SU-DHL-6 (cell line): ENCODE results near the gene SOX5.
"Not testable (repeated sequence)": the region's sequence is repeated elsewhere in the genome, so short reads cannot be mapped to it uniquely, and the experiment has no call there.

Experiments
- H2AFZ ChIP-seq: fragments of 200-600 bp; sonication (generic); 2 replicates; pipeline ENCODE4 v1.6.1; 2014; ENCODE audit warnings: low read depth, mild to moderate bottlenecking, moderate library complexity, mixed read lengths, antibody characterized with exemption, low read length; ENCODE audit not compliant: severe bottlenecking
- H3F3A ChIP-seq: fragments of 200-600 bp; shearing (Covaris generic); 2 replicates; pipeline ENCODE4 v1.6.0; 2016; ENCODE audit warnings: antibody characterized with exemption, mild to moderate bottlenecking; ENCODE audit not compliant: insufficient read depth
- H3K27ac ChIP-seq: fragments of 200-600 bp; sonication (generic); 2 replicates; pipeline ENCODE4 v1.5.1; 2016; ENCODE audit warnings: low read depth, mild to moderate bottlenecking, low read length, moderate library complexity, mixed read lengths
- H3K27me3 ChIP-seq: fragments of 200-600 bp; sonication (generic), shearing (Covaris generic); 2 replicates; pipeline ENCODE4 v1.6.0; 2014; ENCODE audit warnings: mild to moderate bottlenecking, low read length
- H3K36me3 ChIP-seq: fragments of 200-600 bp; sonication (generic); 2 replicates; pipeline ENCODE4 v1.6.1; 2014; ENCODE audit warnings: mild to moderate bottlenecking, low read length, mixed read lengths
- H3K4me2 ChIP-seq: fragments of 300-600, 200-600 bp; shearing (Covaris generic), sonication (generic); 2 replicates; pipeline ENCODE4 v1.6.0; 2014; ENCODE audit warnings: low read length, low read depth, mild to moderate bottlenecking; ENCODE audit not compliant: poor library complexity, severe bottlenecking
- H3K4me3 ChIP-seq: fragments of 200-600 bp; sonication (generic); 2 replicates; pipeline ENCODE4 v1.5.1; 2014; ENCODE audit warnings: antibody characterized with exemption, low read length, mild to moderate bottlenecking, mixed read lengths; ENCODE audit not compliant: insufficient read depth, poor library complexity, severe bottlenecking
- H3K79me2 ChIP-seq: fragments of 200-600 bp; sonication (generic); 2 replicates; pipeline ENCODE4 v1.6.1; 2014; ENCODE audit warnings: mild to moderate bottlenecking, low read length, moderate library complexity; ENCODE audit not compliant: insufficient read depth
- H3K9ac ChIP-seq: fragments of 200-600 bp; sonication (generic); 2 replicates; pipeline ENCODE4 v1.7.0; 2014; ENCODE audit warnings: mild to moderate bottlenecking, low read length
- H3K9me2 ChIP-seq: fragments of 200-600 bp; sonication (generic); replicated peaks from 2 replicates; pipeline ENCODE4 v1.6.1; 2014; ENCODE audit warnings: low read length; ENCODE audit not compliant: insufficient read depth
- H3K9me3 ChIP-seq: fragments of 200-600 bp; sonication (generic); 2 replicates; pipeline ENCODE4 v1.6.1; 2014; ENCODE audit warnings: low read length, mixed read lengths; ENCODE audit not compliant: insufficient read depth
- H4K20me1 ChIP-seq: fragments of 200-600 bp; sonication (generic); 2 replicates; pipeline ENCODE4 v1.6.1; 2014; ENCODE audit warnings: low read depth, mild to moderate bottlenecking, antibody characterized with exemption, low read length, moderate library complexity, mixed read lengths
- EZH2phosphoT487 ChIP-seq: fragments of 200-600 bp; sonication (generic), shearing (Covaris generic); conservative IDR thresholded peaks from 2 replicates; pipeline ENCODE4 v1.6.1; 2018; ENCODE audit warnings: mild to moderate bottlenecking, antibody characterized with exemption, low read length, moderate library complexity, mixed read lengths
- TF ChIP-seq, protein P1 (sequence below): fragments of 200-600 bp; sonication (generic); IDR thresholded peaks from one replicate; pipeline ENCODE4 v1.5.1; 2017; ENCODE audit warnings: antibody characterized with exemption, mild to moderate bottlenecking, low read length, moderate library complexity; ENCODE audit not compliant: insufficient read depth, poor library complexity, severe bottlenecking

Gene SOX5

DNA sequence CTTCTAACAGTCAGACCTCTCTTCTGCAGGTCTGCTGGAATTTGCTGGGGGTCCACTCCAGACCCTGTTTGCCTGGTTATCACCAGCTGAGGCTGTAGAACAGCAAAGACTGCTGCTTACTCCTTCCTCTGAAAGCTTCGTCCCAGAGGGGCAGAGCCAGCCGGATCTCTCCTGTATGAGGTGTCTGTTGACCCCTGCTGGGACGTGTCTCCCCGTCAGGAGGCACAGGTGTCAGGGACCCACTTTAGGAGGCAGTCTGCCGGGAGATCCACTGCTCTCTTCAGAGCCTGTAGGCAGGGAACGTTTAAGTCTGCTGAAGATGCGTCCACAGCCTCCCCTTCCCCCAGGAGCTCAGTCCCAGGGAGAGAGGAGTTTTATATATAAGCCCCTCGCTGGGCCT is 125.1 kb downstream of the SOX5 start:
- Histone ChIP-seq H2AFZ (no peak overlapping the region), H3K4me2 (no peak overlapping the region), H3K79me2 (no peaks in the 10 kb centered on the region), H3K9me2 (no peaks in the 10 kb centered on the region), H3K9ac (no peak overlapping the region), H3K27me3 (no peaks in the 10 kb centered on the region), H3K27ac (no peak overlapping the region), H3K36me3 (no peaks in the 10 kb centered on the region), H3K4me3 (no peak overlapping the region), H3F3A (no peaks in the 10 kb centered on the region), H3K9me3 (no peaks in the 10 kb centered on the region), H4K20me1 (no peaks in the 10 kb centered on the region)
- TF ChIP-seq EZH2phosphoT487 = no peak
- TF ChIP-seq, protein P1, sequence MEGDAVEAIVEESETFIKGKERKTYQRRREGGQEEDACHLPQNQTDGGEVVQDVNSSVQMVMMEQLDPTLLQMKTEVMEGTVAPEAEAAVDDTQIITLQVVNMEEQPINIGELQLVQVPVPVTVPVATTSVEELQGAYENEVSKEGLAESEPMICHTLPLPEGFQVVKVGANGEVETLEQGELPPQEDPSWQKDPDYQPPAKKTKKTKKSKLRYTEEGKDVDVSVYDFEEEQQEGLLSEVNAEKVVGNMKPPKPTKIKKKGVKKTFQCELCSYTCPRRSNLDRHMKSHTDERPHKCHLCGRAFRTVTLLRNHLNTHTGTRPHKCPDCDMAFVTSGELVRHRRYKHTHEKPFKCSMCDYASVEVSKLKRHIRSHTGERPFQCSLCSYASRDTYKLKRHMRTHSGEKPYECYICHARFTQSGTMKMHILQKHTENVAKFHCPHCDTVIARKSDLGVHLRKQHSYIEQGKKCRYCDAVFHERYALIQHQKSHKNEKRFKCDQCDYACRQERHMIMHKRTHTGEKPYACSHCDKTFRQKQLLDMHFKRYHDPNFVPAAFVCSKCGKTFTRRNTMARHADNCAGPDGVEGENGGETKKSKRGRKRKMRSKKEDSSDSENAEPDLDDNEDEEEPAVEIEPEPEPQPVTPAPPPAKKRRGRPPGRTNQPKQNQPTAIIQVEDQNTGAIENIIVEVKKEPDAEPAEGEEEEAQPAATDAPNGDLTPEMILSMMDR = no peak

DNA sequence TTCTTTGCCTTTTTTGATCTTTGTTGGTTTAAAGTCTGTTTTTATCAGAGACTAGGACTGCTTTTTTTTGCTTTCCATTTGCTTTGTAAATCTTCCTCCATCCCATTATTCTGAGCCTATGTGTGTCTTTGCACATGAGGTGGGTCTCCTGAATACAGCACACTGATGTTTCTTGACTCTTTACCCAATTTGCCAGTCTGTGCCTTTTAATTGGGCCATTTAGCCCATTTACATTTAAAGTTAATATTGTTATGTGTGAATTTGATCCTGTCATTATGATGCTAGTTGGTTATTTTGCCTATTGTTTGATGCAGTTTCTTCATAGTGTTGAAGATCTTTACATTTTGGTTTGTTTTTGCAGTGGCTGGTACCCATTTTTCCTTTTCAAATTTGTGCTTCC is 126.6 kb downstream of the SOX5 start:
- H2AFZ ChIP-seq, H3K4me3 ChIP-seq, H3K4me2 ChIP-seq, H3K9me2 ChIP-seq, H3K9ac ChIP-seq, H3K27me3 ChIP-seq, H3F3A ChIP-seq, H3K79me2 ChIP-seq, H3K36me3 ChIP-seq, H3K27ac ChIP-seq, H4K20me1 ChIP-seq, H3K9me3 ChIP-seq: not testable (repeated sequence)

- H3K27me3 ChIP-seq = no peaks in the 10 kb centered on the region
- no peaks in the 10 kb centered on the region for H4K20me1 ChIP-seq
- no peaks in the 10 kb centered on the region for H3K36me3 ChIP-seq
- H3K9me3 ChIP-seq = no peaks in the 10 kb centered on the region
- H3K9me2 ChIP-seq = no peaks in the 10 kb centered on the region
- H3F3A ChIP-seq = no peaks in the 10 kb centered on the region
- TF ChIP-seq EZH2phosphoT487 = no peak
- TF ChIP-seq, protein P1 = no peak
- H2AFZ ChIP-seq = no peak overlapping the region
- H3K79me2 ChIP-seq = no peaks in the 10 kb centered on the region
- H3K4me2 ChIP-seq = no peak overlapping the region
- no peak overlapping the region for H3K9ac ChIP-seq
- H3K27ac ChIP-seq = no peak overlapping the region
- H3K4me3 ChIP-seq = no peak overlapping the region
Observed at GRCh38 chr12:23817345-23817744, 132.1 kb downstream of the SOX5 start.

DNA sequence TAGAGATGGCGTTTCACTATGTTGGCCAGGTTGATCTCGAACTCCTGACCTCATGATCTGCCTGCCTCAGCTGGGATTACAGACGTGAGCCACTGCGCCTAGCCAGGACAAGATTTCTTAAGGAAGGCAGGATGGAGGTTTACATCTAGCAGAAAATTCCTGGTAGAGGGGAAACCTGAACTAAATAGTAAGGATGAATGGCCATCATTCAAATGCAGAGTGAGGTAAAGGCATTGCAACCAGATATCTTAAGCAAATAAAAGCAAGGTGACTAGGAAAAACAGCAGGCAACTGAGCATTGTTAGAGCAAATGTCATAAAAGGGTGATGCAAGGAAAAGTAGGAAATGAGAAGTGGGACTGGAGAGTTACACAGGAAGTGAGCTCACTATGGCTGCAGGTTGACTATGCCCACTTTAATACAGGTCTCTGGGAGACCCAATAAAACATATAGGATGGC is 133.0 kb downstream of the SOX5 start:
- Histone ChIP-seq H2AFZ (no peak overlapping the region), H3K9me3 (no peaks in the 10 kb centered on the region), H3F3A (no peaks in the 10 kb centered on the region), H3K27ac (no peak overlapping the region), H3K36me3 (no peaks in the 10 kb centered on the region), H3K4me2 (no peak overlapping the region), H3K4me3 (no peak overlapping the region), H3K9me2 (no peaks in the 10 kb centered on the region), H3K79me2 (no peaks in the 10 kb centered on the region), H3K9ac (no peak overlapping the region), H3K27me3 (no peaks in the 10 kb centered on the region), H4K20me1 (no peaks in the 10 kb centered on the region)
- TF ChIP-seq, protein P1 = no peak
- no peak for TF ChIP-seq EZH2phosphoT487
